Fibroblast of pulmonary artery (primary cell): Measurements from ENCODE around the gene RPS19.

Experiments
- DNase-seq: peaks from one replicate; pipeline ENCODE4 v3.0.0-alpha.2; 2010; ENCODE audit warnings: low read depth
- H3K4me3 ChIP-seq: replicated peaks from 2 replicates; pipeline ENCODE4 v1.5.1; 2011; ENCODE audit warnings: low read depth, mild to moderate bottlenecking, control low read depth, low read length, moderate library complexity
- CTCF ChIP-seq: IDR thresholded peaks from 2 replicates; pipeline ENCODE4 v1.5.1; 2011; ENCODE audit warnings: mild to moderate bottlenecking, control low read depth, low read length, inconsistent platforms; ENCODE audit errors: missing control alignments

RPS19 gene

DNA sequence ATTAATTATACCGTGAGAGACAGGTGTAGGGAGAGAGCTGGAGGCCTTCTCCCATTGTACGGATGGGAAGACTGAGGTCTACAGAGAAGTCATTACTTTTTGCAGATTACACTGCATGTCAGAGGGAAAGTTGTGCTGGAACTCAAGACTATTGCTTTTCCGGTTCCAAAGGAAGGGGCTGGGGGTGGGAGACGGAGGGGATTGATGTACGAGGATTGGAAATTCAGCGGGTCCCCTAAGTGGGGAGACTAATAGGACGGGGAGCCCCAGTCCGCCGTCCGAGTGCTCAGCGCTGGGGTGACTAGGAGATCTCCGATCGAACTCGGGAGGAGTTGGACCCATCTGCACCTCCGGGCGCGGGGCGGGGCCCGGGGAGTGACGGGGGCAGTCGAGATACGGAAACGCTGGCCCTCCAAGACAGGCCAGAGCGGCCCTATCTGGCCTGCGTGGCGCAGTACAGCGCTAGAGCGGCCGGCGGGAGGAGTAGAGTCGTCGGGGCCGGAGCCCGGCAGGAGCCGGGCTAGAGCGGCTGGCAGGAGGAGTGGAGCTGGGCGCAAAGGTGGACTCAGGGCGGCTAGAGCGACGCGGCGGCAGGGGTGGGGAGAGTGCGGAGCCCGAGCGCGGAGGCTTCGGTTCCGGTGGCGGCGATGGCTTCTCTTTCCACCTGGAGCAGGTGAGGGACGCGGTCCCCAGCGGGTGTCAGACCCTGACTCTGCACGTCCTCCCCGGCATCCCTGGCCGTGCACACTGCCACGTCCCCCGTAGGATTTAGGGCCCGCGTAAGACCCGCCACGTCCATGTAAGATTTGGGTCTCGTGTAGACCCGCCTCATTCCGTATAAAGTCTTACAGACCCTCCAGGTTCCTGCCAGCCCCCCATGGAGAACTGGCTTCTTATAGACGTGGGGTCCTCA is 24.0 kb downstream of the RPS19 start:
- DNase-seq: peak; percentile 97
- H3K4me3 ChIP-seq: peak overlapping the region; percentile 92
- peak; percentile 12 for TF ChIP-seq CTCF

DNA sequence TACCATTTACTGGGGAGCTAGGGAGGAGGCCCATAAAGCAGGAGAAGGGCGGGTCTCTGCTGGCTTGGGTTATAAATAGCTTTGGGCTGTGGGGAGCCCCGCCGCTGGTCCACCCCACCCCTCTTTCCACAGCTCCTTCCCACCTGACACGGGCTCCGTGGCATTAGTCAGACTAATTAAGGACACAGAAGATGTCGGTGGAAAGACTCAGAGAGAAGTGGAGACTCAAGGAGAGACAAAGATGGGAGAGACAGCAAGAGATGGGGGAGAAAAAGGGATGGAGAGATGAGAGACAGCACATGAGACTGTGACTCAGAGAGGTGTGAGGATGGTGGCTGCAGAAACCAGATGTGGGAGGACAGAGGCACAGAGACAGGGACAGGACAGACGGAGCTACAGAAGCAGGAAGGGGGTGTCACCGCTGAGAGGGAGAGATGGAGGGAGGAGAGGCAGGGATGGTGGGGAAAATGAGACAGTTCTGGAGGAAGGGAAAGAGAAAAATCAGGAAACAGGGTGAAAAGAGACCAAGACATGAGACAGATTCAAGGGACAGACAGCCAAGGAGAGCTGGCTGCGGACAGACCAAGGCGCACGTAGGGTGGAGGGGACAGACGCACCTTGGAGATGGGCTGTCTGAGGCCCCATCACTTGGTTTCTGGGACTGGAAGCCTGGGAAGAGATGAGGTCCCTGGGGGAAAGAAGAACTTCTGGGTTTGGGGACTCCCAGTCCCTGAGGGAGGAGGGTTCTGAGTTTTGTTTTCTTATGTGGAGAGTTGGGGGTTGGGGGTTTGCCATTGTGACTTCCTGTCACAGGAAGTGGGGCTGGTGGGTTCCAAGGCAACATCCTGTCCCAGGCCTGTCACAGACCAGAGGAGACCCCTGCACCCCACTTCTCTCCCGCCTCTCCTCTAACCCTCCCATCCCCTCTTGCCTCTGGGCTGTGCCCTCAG is 27.0 kb downstream of the RPS19 start:
- DNase-seq: no peak
- no peak overlapping the region for H3K4me3 ChIP-seq
- TF ChIP-seq CTCF: no peak

DNA sequence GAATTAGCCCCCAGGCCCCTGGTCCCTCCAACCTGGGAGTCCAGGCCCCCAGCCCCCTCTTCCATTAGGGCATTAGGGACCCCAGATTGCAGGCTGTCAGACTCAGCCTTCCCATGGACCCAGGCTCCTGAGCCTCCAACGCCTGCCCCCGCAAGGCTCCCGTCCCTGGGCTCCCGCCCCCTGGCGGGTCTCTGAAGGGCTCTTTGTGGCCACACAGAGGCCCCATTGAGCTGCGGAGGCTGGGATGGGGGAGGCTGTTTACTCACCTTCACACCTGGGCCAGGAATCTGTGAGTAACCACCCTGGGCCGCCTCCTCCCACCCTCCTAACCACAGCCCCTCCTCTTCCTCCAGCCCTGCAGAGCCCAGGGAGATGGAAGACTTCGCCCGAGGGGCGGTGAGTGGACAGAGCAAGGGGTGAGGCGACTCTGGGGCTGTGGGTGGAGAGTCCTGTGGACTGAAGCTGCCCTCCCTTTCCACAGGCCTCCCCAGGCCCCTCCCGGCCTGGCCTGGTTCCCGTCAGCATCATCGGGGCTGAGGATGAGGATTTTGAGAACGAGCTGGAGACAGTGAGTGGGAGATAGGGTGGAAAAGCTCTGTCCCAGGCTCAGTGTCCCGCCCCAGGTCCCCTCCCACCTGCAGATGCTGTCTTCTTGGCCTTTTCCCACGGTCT is 27.8 kb downstream of the RPS19 start:
- DNase-seq: peak; percentile 29
- peak; percentile 3 for TF ChIP-seq CTCF
- H3K4me3 ChIP-seq: no peak overlapping the region

- DNase-seq: no peak
- no peak overlapping the region for H3K4me3 ChIP-seq
- no peak for TF ChIP-seq CTCF
Observed at GRCh38 chr19:41888926-41889325, 28.9 kb downstream of the RPS19 start.

DNA sequence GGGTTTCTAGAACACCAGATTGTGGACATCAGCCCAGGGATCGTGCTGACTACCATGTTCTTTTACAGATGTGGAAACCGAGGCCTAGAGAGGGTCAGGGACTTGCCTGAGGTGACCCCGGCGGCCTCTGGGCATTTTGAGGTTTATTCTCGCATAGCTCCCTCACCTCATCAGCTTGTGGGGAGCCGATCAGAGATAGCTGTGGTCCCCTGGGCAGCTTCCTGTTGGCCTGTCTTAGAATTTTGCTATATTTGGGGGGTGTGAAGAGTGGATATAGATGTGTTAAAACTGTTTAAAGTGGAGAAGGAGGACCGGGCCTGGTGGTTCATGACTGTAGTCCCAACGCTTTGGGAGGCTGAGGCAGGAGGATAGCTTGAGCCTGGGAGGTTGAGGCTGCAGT is 29.8 kb downstream of the RPS19 start:
- DNase-seq: no peak
- TF ChIP-seq CTCF: no peak
- H3K4me3 ChIP-seq: no peak overlapping the region

DNA sequence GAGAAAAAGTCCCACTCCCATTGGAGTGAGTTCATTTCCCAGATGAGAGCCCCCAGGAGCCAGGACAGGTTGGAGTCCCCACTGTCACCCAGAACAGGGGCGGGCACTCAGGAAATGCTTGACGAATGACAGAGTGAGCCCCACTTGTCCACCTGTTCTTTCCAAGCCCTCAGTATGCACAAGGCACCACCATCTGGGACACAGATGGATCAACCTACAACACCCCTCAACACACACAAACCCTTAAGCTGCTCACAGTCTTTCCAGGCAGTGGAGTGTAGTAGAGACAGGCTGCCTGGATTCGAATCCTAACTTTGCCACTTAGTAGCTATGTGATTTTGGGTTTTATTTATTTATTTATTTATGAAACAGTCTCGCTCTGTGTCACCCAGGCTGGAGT is 30.9 kb downstream of the RPS19 start:
- H3K4me3 ChIP-seq: no peak overlapping the region
- TF ChIP-seq CTCF: no peak
- DNase-seq: no peak
